Duodenal mucosa (tissue), 2 donors: ENCODE data around the gene TECPR2.

Experiments
- H3K27ac ChIP-seq: one replicate; pipeline ENCODE4 v1.7.0; 2013; ENCODE audit warnings: low read depth, low read length
- H3K27me3 ChIP-seq, 2 donors: one replicate each; pipeline ENCODE4 v1.7.0; 2013; ENCODE audit warnings: low read length in 2 of 2, control low read depth in 1 of 2; ENCODE audit not compliant: insufficient read depth in 2 of 2, control insufficient read depth in 1 of 2
- H3K36me3 ChIP-seq, 2 donors: one replicate each; pipeline ENCODE4 v1.7.0; 2013; ENCODE audit warnings: low read length in 2 of 2, control low read depth in 1 of 2; ENCODE audit not compliant: insufficient read depth in 2 of 2, control insufficient read depth in 1 of 2
- H3K4me1 ChIP-seq, 2 donors: one replicate each; pipeline ENCODE4 v1.7.0; 2013; ENCODE audit warnings: low read length in 2 of 2, control low read depth in 1 of 2; ENCODE audit not compliant: insufficient read depth in 2 of 2, control insufficient read depth in 1 of 2
- H3K4me3 ChIP-seq, 2 donors: one replicate each; pipeline ENCODE4 v1.7.0; 2013; ENCODE audit warnings: low read length in 2 of 2, low read depth in 1 of 2
- H3K9ac ChIP-seq, 2 donors: one replicate each; pipeline ENCODE4 v1.7.0; 2013; ENCODE audit warnings: low read length in 2 of 2, low read depth in 1 of 2
- H3K9me3 ChIP-seq, 2 donors: one replicate each; pipeline ENCODE4 v1.7.0; 2013; ENCODE audit warnings: low read length in 2 of 2, control low read depth in 1 of 2; ENCODE audit not compliant: control insufficient read depth in 1 of 2

The TECPR2 gene

GRCh38 chr14:102510616-102511520 is 148.1 kb downstream of the TECPR2 start:
- Histone ChIP-seq H3K9ac (peak overlapping the region; percentile 75 to 78), H3K4me1 (peaks cover 28 to 35% of the 10 kb centered on the region in 2 donors), H3K27ac (peak overlapping the region; percentile 94), H3K9me3 (no peaks in the 10 kb centered on the region), H3K27me3 (no peaks in the 10 kb centered on the region), H3K36me3 (peaks cover 6 to 10% of the 10 kb centered on the region in 2 donors), H3K4me3 (peak overlapping the region; percentile 65 to 76)

- H3K27me3 ChIP-seq, result no peaks in the 10 kb centered on the region
- peak overlapping the region; percentile 75 to 78 for H3K9ac ChIP-seq
- peaks cover 31 to 33% of the 10 kb centered on the region in 2 donors for H3K4me1 ChIP-seq
- H3K36me3 ChIP-seq, result peaks cover 1 to 3% of the 10 kb centered on the region in 2 donors
- H3K27ac ChIP-seq, result peak overlapping the region; percentile 94
- H3K9me3 ChIP-seq, result no peaks in the 10 kb centered on the region
- H3K4me3 ChIP-seq, result no peak overlapping the region
Observed at GRCh38 chr14:102511538-102511937, 148.8 kb downstream of the TECPR2 start.

DNA sequence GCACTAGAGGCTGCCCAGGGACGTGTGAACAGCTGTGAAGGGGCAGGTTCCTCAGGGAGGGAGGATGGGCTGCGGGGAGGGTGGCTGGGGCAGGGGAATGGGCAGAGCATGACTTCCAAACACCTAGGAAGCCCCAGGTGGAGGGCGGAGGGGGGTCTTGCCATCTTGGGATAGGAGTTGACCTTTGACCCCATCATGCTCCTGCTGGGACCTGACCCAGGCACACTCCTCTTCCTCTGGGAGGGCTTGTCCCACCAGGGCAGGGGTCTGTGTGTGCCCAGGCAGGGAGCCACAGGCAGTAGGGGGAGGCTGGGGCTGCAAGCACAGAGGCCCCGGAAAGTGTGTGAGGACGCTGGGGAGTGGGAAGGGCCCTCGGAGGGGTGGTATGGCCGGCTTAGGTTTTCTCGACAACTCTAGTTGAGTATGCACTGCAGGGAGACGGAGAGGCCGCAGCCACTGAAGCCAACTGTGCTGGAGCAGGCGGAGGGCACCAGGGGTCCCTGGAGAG is 150.1 kb downstream of the TECPR2 start:
- Histone ChIP-seq H3K27me3 (no peaks in the 10 kb centered on the region), H3K9me3 (no peaks in the 10 kb centered on the region), H3K4me3 (no peak overlapping the region), H3K4me1 (peaks cover 31 to 33% of the 10 kb centered on the region in 2 donors), H3K36me3 (no peaks in the 10 kb centered on the region), H3K27ac (no peak overlapping the region), H3K9ac (peak overlapping the region in 1 of 2 donors; percentile 27)

GRCh38 chr14:102513899-102514772 is 151.4 kb downstream of the TECPR2 start:
- no peaks in the 10 kb centered on the region for H3K36me3 ChIP-seq
- no peak overlapping the region for H3K27ac ChIP-seq
- no peaks in the 10 kb centered on the region for H3K27me3 ChIP-seq
- H3K4me3 ChIP-seq, result no peak overlapping the region
- peaks cover 31% of the 10 kb centered on the region in 2 donors for H3K4me1 ChIP-seq
- no peak overlapping the region for H3K9ac ChIP-seq
- H3K9me3 ChIP-seq, result no peaks in the 10 kb centered on the region

GRCh38 chr14:102514987-102515733 is 152.4 kb downstream of the TECPR2 start:
- no peak overlapping the region for H3K9ac ChIP-seq
- H3K27ac ChIP-seq, result no peak overlapping the region
- no peak overlapping the region for H3K4me3 ChIP-seq
- H3K4me1 ChIP-seq, result peaks cover 30 to 31% of the 10 kb centered on the region in 2 donors
- H3K36me3 ChIP-seq, result no peaks in the 10 kb centered on the region
- H3K27me3 ChIP-seq, result no peaks in the 10 kb centered on the region
- H3K9me3 ChIP-seq, result no peaks in the 10 kb centered on the region

DNA sequence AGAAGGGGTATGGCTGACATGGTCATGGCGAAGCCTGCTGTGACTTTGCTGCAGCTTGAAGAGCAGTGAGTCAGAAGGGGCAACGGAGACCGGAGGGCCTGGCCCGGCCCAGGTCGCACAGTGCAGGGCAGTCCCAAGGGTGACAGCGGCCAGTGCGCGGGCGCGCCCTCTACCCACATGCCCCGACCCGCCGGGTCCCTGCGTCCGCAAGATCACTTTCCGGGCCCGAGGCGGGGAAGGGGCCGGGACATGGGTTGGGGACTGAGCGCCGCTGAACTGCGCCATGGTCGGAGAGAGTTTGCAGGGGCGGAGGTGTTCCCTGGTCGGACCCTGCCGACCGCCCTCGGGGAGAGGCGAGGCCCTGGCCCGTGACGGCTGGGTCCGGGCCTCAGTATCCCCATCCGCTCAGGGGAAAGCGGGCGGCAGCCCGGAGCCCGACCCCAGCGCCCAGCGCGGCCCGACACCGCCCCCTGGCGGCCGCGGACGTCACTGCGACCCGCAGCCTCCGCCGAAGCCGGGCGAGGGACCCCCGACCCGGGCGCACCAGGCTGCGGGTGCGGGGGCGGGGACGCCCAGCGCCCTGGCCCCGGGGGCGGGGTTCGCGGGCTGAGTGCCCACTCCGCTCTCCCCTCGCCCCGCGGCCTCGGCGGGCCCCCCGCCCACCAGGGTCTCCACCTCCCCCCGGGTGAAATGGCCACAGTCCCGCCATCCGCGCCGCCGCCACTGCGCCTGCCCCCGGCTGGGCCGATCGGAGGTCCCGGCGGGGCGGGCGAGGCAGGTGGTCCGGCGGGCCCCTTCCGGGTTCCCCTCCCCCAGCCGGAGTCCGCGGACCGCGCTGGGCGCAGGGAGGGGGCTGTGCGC is 154.0 kb downstream of the TECPR2 start:
- H3K27me3 ChIP-seq, result no peaks in the 10 kb centered on the region
- H3K4me3 ChIP-seq, result peak overlapping the region; percentile 67 to 73
- no peaks in the 10 kb centered on the region for H3K9me3 ChIP-seq
- H3K4me1 ChIP-seq, result peaks cover 16% of the 10 kb centered on the region in 2 donors
- H3K36me3 ChIP-seq, result no peaks in the 10 kb centered on the region
- peak overlapping the region; percentile 70 for H3K27ac ChIP-seq
- H3K9ac ChIP-seq, result peak overlapping the region; percentile 58 to 69

GRCh38 chr14:102517392-102518062 is 154.8 kb downstream of the TECPR2 start:
- H3K27ac ChIP-seq, result no peak overlapping the region
- no peaks in the 10 kb centered on the region for H3K36me3 ChIP-seq
- no peaks in the 10 kb centered on the region for H3K27me3 ChIP-seq
- H3K4me3 ChIP-seq, result peak overlapping the region; percentile 67 to 73
- peaks cover 9% of the 10 kb centered on the region in 2 donors for H3K4me1 ChIP-seq
- peak overlapping the region; percentile 58 to 69 for H3K9ac ChIP-seq
- no peaks in the 10 kb centered on the region for H3K9me3 ChIP-seq

DNA sequence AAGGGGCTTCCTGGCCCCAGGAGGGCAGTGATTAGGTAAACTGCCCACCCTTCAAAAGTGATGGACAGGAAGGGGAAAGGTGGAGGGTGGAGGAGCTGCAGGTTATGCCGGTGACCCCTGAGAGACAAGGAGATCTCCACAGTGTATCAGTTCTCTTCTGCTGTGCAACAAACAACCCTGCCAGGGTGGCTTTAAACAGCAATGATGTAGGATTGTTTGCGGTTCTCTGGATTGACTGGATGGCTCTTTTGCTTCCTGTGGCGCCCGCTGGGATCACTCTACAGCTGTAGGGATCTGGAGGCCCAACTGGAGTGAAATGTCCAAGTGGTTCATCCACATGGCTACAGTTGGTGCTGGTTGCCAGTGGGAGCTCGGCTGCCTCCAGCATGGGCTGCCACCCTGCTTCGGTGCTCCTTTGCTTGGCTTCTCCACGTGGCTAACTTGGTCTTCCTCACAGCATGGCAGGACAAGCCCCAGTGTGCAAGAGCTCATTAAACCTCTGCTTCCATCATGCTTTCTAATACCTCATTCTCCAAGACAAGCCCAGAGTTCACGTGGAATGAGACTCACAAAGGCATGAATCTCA is 155.4 kb downstream of the TECPR2 start:
- no peaks in the 10 kb centered on the region for H3K36me3 ChIP-seq
- H3K9ac ChIP-seq, result peak overlapping the region in 1 of 2 donors; percentile 69
- H3K4me1 ChIP-seq, result peaks cover 4% of the 10 kb centered on the region in 2 donors
- H3K9me3 ChIP-seq, result no peaks in the 10 kb centered on the region
- H3K27ac ChIP-seq, result no peak overlapping the region
- no peaks in the 10 kb centered on the region for H3K27me3 ChIP-seq
- no peak overlapping the region for H3K4me3 ChIP-seq
